ENCODE results near the gene ACTN1.
"Not testable (repeated sequence)": the region's sequence is repeated elsewhere in the genome, so short reads cannot be mapped to it uniquely, and the experiment has no call there.

ACTN1 gene

GRCh38 chr14:68979021-68979721 is at the start of gene ACTN1:
Gene ACTN1, minus strand, starts transcription at chr14:68979302. Its CDS starts 246 bp downstream, at chr14:68979056.
- H3K27me3 ChIP-seq (ENCODE audit: control insufficient read depth, insufficient read depth, low read length) = no peaks in the 10 kb centered on the region
- no peaks in the 10 kb centered on the region for H3K9me3 ChIP-seq (ENCODE audit: control insufficient read depth, insufficient read depth, low read length)
- peak within 1 kb of the TSS; percentile 86 for H3K4me3 ChIP-seq (ENCODE audit: low read length)
- 0 out of 2 replicates have a peak, but pooled peaks cover 1% of the 10 kb centered on the region for H3K4me1 ChIP-seq (ENCODE audit: control insufficient read depth, insufficient read depth, low read length)
- H3K36me3 ChIP-seq (ENCODE audit: control insufficient read depth, insufficient read depth, low read length) = no peaks in the 10 kb centered on the region
- no CpG with 5 or more reads among the region's 68 CpGs for WGBS (ENCODE audit: insufficient coverage, insufficient read length)
- no peak for DNase-seq (ENCODE audit: low read depth, low spot score)
- no peak within 1 kb of the TSS for H3K27ac ChIP-seq (ENCODE audit: low read length)

- Histone ChIP-seq H3K27ac (ENCODE audit: low read length) (no peak overlapping the region), H3K36me3 (ENCODE audit: control insufficient read depth, insufficient read depth, low read length) (no peaks in the 10 kb centered on the region), H3K4me1 (ENCODE audit: control insufficient read depth, insufficient read depth, low read length) (no peaks in the 10 kb centered on the region), H3K9me3 (ENCODE audit: control insufficient read depth, insufficient read depth, low read length) (no peaks in the 10 kb centered on the region), H3K4me3 (ENCODE audit: low read length) (no peak overlapping the region), H3K27me3 (ENCODE audit: control insufficient read depth, insufficient read depth, low read length) (no peaks in the 10 kb centered on the region)
- DNase-seq (ENCODE audit: low read depth, low spot score) = no peak
- no CpG with 5 or more reads among the region's 1 CpG for WGBS (ENCODE audit: insufficient coverage, insufficient read length)
Observed at GRCh38 chr14:69027242-69027913, 48.3 kb upstream of the ACTN1 start.

GRCh38 chr14:69023035-69023434 is 43.9 kb upstream of the ACTN1 start:
- Histone ChIP-seq H3K27ac (ENCODE audit: low read length) (no peak overlapping the region), H3K9me3 (ENCODE audit: control insufficient read depth, insufficient read depth, low read length) (no peaks in the 10 kb centered on the region), H3K4me1 (ENCODE audit: control insufficient read depth, insufficient read depth, low read length) (no peaks in the 10 kb centered on the region), H3K27me3 (ENCODE audit: control insufficient read depth, insufficient read depth, low read length) (no peaks in the 10 kb centered on the region), H3K36me3 (ENCODE audit: control insufficient read depth, insufficient read depth, low read length) (no peaks in the 10 kb centered on the region), H3K4me3 (ENCODE audit: low read length) (no peak overlapping the region)
- no peak for DNase-seq (ENCODE audit: low read depth, low spot score)
- no CpG with 5 or more reads among the region's 4 CpGs for WGBS (ENCODE audit: insufficient coverage, insufficient read length)

- H3K4me3 ChIP-seq (ENCODE audit: low read length); H3K36me3 ChIP-seq (ENCODE audit: control insufficient read depth, insufficient read depth, low read length); H3K27me3 ChIP-seq (ENCODE audit: control insufficient read depth, insufficient read depth, low read length); DNase-seq (ENCODE audit: low read depth, low spot score); H3K9me3 ChIP-seq (ENCODE audit: control insufficient read depth, insufficient read depth, low read length); H3K27ac ChIP-seq (ENCODE audit: low read length); H3K4me1 ChIP-seq (ENCODE audit: control insufficient read depth, insufficient read depth, low read length): not testable (repeated sequence)
- WGBS (ENCODE audit: insufficient coverage, insufficient read length) = no CpG with 5 or more reads among the region's 8 CpGs
Observed at GRCh38 chr14:69022093-69022492, 43.0 kb upstream of the ACTN1 start.

GRCh38 chr14:69017706-69018105 is 38.6 kb upstream of the ACTN1 start:
- no peaks in the 10 kb centered on the region for H3K36me3 ChIP-seq (ENCODE audit: control insufficient read depth, insufficient read depth, low read length)
- no peaks in the 10 kb centered on the region for H3K27me3 ChIP-seq (ENCODE audit: control insufficient read depth, insufficient read depth, low read length)
- H3K4me3 ChIP-seq (ENCODE audit: low read length) = no peak overlapping the region
- no peak overlapping the region for H3K27ac ChIP-seq (ENCODE audit: low read length)
- H3K4me1 ChIP-seq (ENCODE audit: control insufficient read depth, insufficient read depth, low read length) = peaks cover 7% of the 10 kb centered on the region
- H3K9me3 ChIP-seq (ENCODE audit: control insufficient read depth, insufficient read depth, low read length) = no peaks in the 10 kb centered on the region
- DNase-seq (ENCODE audit: low read depth, low spot score) = no peak
- WGBS (ENCODE audit: insufficient coverage, insufficient read length) = no CpG with 5 or more reads among the region's 4 CpGs

GRCh38 chr14:69014829-69015259 is 35.7 kb upstream of the ACTN1 start:
- no peaks in the 10 kb centered on the region for H3K27me3 ChIP-seq (ENCODE audit: control insufficient read depth, insufficient read depth, low read length)
- DNase-seq (ENCODE audit: low read depth, low spot score) = no peak
- no peak overlapping the region for H3K4me3 ChIP-seq (ENCODE audit: low read length)
- WGBS (ENCODE audit: insufficient coverage, insufficient read length) = no CpG with 5 or more reads among the region's 6 CpGs
- H3K4me1 ChIP-seq (ENCODE audit: control insufficient read depth, insufficient read depth, low read length) = peaks cover 7% of the 10 kb centered on the region
- no peaks in the 10 kb centered on the region for H3K36me3 ChIP-seq (ENCODE audit: control insufficient read depth, insufficient read depth, low read length)
- no peak overlapping the region for H3K27ac ChIP-seq (ENCODE audit: low read length)
- H3K9me3 ChIP-seq (ENCODE audit: control insufficient read depth, insufficient read depth, low read length) = no peaks in the 10 kb centered on the region

- H3K27me3 ChIP-seq (ENCODE audit: control insufficient read depth, insufficient read depth, low read length) = no peaks in the 10 kb centered on the region
- no peak overlapping the region for H3K4me3 ChIP-seq (ENCODE audit: low read length)
- no peaks in the 10 kb centered on the region for H3K9me3 ChIP-seq (ENCODE audit: control insufficient read depth, insufficient read depth, low read length)
- H3K27ac ChIP-seq (ENCODE audit: low read length) = no peak overlapping the region
- DNase-seq (ENCODE audit: low read depth, low spot score) = no peak
- H3K36me3 ChIP-seq (ENCODE audit: control insufficient read depth, insufficient read depth, low read length) = no peaks in the 10 kb centered on the region
- peaks cover 7% of the 10 kb centered on the region for H3K4me1 ChIP-seq (ENCODE audit: control insufficient read depth, insufficient read depth, low read length)
- WGBS (ENCODE audit: insufficient coverage, insufficient read length) = no CpG with 5 or more reads among the region's 12 CpGs
Observed at GRCh38 chr14:69013943-69014782, 35.1 kb upstream of the ACTN1 start.

GRCh38 chr14:69012256-69012953 is 33.3 kb upstream of the ACTN1 start:
- DNase-seq (ENCODE audit: low read depth, low spot score) = no peak
- Histone ChIP-seq H3K4me1 (ENCODE audit: control insufficient read depth, insufficient read depth, low read length) (peaks cover 7% of the 10 kb centered on the region), H3K27me3 (ENCODE audit: control insufficient read depth, insufficient read depth, low read length) (no peaks in the 10 kb centered on the region), H3K27ac (ENCODE audit: low read length) (no peak overlapping the region), H3K4me3 (ENCODE audit: low read length) (no peak overlapping the region), H3K9me3 (ENCODE audit: control insufficient read depth, insufficient read depth, low read length) (no peaks in the 10 kb centered on the region), H3K36me3 (ENCODE audit: control insufficient read depth, insufficient read depth, low read length) (no peaks in the 10 kb centered on the region)
- WGBS (ENCODE audit: insufficient coverage, insufficient read length) = no CpG with 5 or more reads among the region's 5 CpGs

GRCh38 chr14:69010648-69011047 is 31.5 kb upstream of the ACTN1 start:
- Histone ChIP-seq H3K4me1 (ENCODE audit: control insufficient read depth, insufficient read depth, low read length) (peaks cover 9% of the 10 kb centered on the region), H3K36me3 (ENCODE audit: control insufficient read depth, insufficient read depth, low read length) (no peaks in the 10 kb centered on the region), H3K27me3 (ENCODE audit: control insufficient read depth, insufficient read depth, low read length) (no peaks in the 10 kb centered on the region), H3K4me3 (ENCODE audit: low read length) (no peak overlapping the region), H3K9me3 (ENCODE audit: control insufficient read depth, insufficient read depth, low read length) (no peaks in the 10 kb centered on the region), H3K27ac (ENCODE audit: low read length) (no peak overlapping the region)
- no peak for DNase-seq (ENCODE audit: low read depth, low spot score)
- no CpG with 5 or more reads among the region's 1 CpG for WGBS (ENCODE audit: insufficient coverage, insufficient read length)

GRCh38 chr14:69008421-69008884 is 29.4 kb upstream of the ACTN1 start:
- H3K4me3 ChIP-seq (ENCODE audit: low read length) = no peak overlapping the region
- H3K4me1 ChIP-seq (ENCODE audit: control insufficient read depth, insufficient read depth, low read length) = peaks cover 3% of the 10 kb centered on the region
- DNase-seq (ENCODE audit: low read depth, low spot score) = no peak
- H3K27ac ChIP-seq (ENCODE audit: low read length) = no peak overlapping the region
- WGBS (ENCODE audit: insufficient coverage, insufficient read length) = no CpG with 5 or more reads among the region's 1 CpG
- H3K9me3 ChIP-seq (ENCODE audit: control insufficient read depth, insufficient read depth, low read length) = no peaks in the 10 kb centered on the region
- no peaks in the 10 kb centered on the region for H3K27me3 ChIP-seq (ENCODE audit: control insufficient read depth, insufficient read depth, low read length)
- no peaks in the 10 kb centered on the region for H3K36me3 ChIP-seq (ENCODE audit: control insufficient read depth, insufficient read depth, low read length)

All from iPS DF 6.9 (cell line).